SK-N-SH treated with all-trans-retinoic acid at 6 μM for 48 hours (cell line): ENCODE measurements around the gene PZP.

Source experiments
- BACH2 ChIP-seq: fragments of 250-450 bp; sonication (Bioruptor Pico); IDR thresholded peaks from 2 replicates; pipeline ENCODE4 v1.9.0; 2021; ENCODE audit warnings: mild to moderate bottlenecking, borderline replicate concordance
- ESRRG ChIP-seq: fragments of 250-450 bp; sonication (Bioruptor Pico); IDR thresholded peaks from 2 replicates; pipeline ENCODE4 v1.6.1; 2021; ENCODE audit warnings: mild to moderate bottlenecking
- OSR1 ChIP-seq: fragments of 250-450 bp; sonication (Bioruptor Pico); IDR thresholded peaks from 2 replicates; pipeline ENCODE4 v1.8.0; 2022; ENCODE audit warnings: moderate library complexity, mild to moderate bottlenecking, inconsistent platforms
- PATZ1 ChIP-seq: fragments of 250-450 bp; sonication (Bioruptor Pico); IDR thresholded peaks from 2 replicates; pipeline ENCODE4 v1.8.0; 2020; ENCODE audit warnings: mild to moderate bottlenecking, moderate library complexity, borderline replicate concordance
- RARB ChIP-seq: fragments of 250-450 bp; sonication (Bioruptor Pico); IDR thresholded peaks from 2 replicates; pipeline ENCODE4 v1.8.0; 2021; ENCODE audit warnings: mild to moderate bottlenecking, moderate library complexity
- SNAI2 ChIP-seq: fragments of 250-450 bp; sonication (Bioruptor Pico); IDR thresholded peaks from 2 replicates; pipeline ENCODE4 v1.5.0; 2020; ENCODE audit warnings: mild to moderate bottlenecking, moderate library complexity
- TCF4 ChIP-seq: fragments of 250-450 bp; sonication (Bioruptor Pico); IDR thresholded peaks from 2 replicates; pipeline ENCODE4 v1.8.0; 2021; ENCODE audit warnings: mild to moderate bottlenecking, moderate library complexity, borderline replicate concordance
- ZC3H10 ChIP-seq: fragments of 250-450 bp; sonication (Bioruptor Pico); IDR thresholded peaks from 2 replicates; pipeline ENCODE4 v1.5.1; 2021; ENCODE audit warnings: mild to moderate bottlenecking, moderate library complexity
- ZFP3 ChIP-seq: fragments of 250-450 bp; sonication (Bioruptor Pico); IDR thresholded peaks from 2 replicates; pipeline ENCODE4 v1.5.0; 2020; ENCODE audit warnings: mild to moderate bottlenecking, moderate library complexity
- ZNF565 ChIP-seq: fragments of 450-650 bp; formaldehyde crosslinking; conservative IDR thresholded peaks from 2 replicates; pipeline ENCODE4 v1.5.0; 2020; ENCODE audit warnings: low read depth, mild to moderate bottlenecking, moderate library complexity

GRCh38 chr12:9132008-9132535 is 76.1 kb downstream of the PZP start:
- TF ChIP-seq PATZ1 (CRISPR knock-in tag) (no peak), BACH2 (CRISPR knock-in tag) (no peak), RARB (CRISPR knock-in tag) (no peak), SNAI2 (no peak), ZFP3 (CRISPR knock-in tag) (no peak), TCF4 (CRISPR knock-in tag) (no peak), OSR1 (no peak), ZC3H10 (CRISPR knock-in tag) (no peak), ZNF565 (CRISPR knock-in tag) (no peak), ESRRG (CRISPR knock-in tag) (no peak)
